HL-60 (cell line): ENCODE measurements around the gene MAN1C1.

Experiments used
- DNase-seq, 2 experiments: peaks; one replicate each; pipeline ENCODE4 v3.0.0-alpha.2; 2010 to 2020; ENCODE audit warnings: low read depth in 1 of 2, low spot score in 1 of 2
- H3K27ac ChIP-seq: fragments of 250-450 bp; sonication (Bioruptor Pico); replicated peaks from 2 replicates; pipeline ENCODE4 v1.5.1; 2020; ENCODE audit warnings: mild to moderate bottlenecking, moderate library complexity
- H3K27me3 ChIP-seq: fragments of 250-450 bp; sonication (Bioruptor Pico); 2 replicates; pipeline ENCODE4 v1.5.1; 2021; ENCODE audit warnings: mild to moderate bottlenecking, moderate library complexity; ENCODE audit not compliant: insufficient read depth, poor library complexity, severe bottlenecking
- H3K4me3 ChIP-seq: replicated peaks from 2 replicates; pipeline ENCODE4 v1.5.1; 2011; ENCODE audit warnings: mild to moderate bottlenecking, control low read depth, low read length; ENCODE audit not compliant: insufficient read depth
- CTCF ChIP-seq: IDR thresholded peaks from one replicate; pipeline ENCODE4 v1.5.1; 2011; ENCODE audit warnings: low read length, control low read depth, inconsistent platforms; ENCODE audit not compliant: insufficient read depth
- GABPA ChIP-seq: IDR thresholded peaks from 2 replicates; pipeline ENCODE4 v1.6.1; 2012; ENCODE audit warnings: low read depth
- POLR2AphosphoS5 ChIP-seq: IDR thresholded peaks from 2 replicates; pipeline ENCODE4 v1.6.1; 2012; ENCODE audit warnings: low read depth
- SPI1 ChIP-seq: IDR thresholded peaks from 2 replicates; pipeline ENCODE4 v1.6.1; 2012; ENCODE audit warnings: low read depth, mild to moderate bottlenecking, borderline replicate concordance
- TF ChIP-seq, protein P1 (sequence below): IDR thresholded peaks from 2 replicates; pipeline ENCODE4 v1.6.1; 2012; ENCODE audit warnings: low read depth; ENCODE audit not compliant: insufficient replicate concordance

The MAN1C1 gene

DNA sequence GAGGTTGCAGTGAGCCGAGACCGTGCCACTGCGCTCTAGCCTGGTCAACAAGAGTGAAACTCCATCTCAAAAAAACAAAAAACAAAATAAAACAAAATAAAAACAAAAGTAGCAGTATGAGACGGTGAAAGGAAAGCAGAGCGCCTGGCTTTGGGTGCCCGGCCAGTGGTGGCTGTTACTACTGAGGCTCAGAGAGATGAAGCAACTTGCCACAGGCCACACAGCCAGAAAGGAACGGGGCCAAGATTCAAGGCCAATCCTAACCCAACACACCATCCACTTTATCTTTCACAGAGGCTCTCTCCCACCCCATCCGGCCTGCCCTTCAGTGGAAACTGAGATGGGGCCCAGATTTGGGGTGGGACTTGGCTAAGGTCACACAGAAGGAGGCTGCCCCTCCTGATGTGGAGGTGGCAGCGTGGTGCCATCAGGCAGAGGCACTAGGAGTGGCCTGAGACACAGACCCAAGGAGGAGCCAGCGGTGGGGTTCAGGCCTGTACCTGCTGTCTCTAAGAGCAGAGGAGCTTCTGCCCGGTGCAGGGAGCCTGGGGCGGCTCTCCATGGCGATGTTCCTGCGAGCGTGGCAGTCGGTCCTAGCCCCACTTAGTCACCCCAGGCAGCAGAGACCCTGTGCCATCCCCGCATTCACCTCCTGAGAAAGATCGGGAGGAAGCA, 40.0 kb upstream of the MAN1C1 start:
- no peak for DNase-seq

DNA sequence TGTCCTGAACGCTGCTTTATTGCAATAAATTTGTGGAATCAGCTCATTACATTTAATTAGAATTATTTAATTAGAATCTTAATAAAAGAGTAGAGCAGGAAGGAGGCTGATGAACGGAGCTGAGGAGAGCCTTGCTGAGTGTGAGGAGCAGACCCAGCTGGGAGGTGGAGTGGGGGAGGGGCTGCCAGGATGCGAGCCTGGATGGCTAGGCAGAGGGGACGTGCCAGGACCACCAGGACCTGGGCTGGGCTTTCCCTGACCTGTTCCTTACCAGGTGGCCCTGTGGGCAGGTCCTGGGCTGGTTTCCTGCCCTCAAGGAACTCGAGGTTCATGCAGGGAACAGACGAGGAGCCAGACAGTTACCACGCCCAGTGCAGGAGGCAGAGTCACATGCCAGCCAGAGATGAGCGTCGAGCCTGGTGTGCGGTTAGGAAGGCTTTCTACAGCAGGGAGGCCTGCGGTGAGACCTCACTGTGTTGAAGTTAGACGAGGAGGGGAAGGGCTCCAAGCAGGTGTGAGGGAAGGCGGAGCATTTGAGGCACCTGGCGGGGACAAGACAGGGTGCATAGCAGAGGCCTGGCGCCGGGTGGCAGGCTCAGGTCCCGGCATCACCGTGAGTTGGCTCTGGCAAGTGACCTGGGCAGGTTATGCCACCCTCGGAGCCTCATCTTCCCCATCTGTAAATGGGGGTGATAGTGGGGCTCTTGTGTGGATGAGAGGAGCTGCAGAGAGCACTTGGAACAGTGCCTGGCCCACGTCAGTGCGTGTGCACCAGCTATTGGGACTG, 39.3 kb upstream of the MAN1C1 start:
- TF ChIP-seq, protein P1, sequence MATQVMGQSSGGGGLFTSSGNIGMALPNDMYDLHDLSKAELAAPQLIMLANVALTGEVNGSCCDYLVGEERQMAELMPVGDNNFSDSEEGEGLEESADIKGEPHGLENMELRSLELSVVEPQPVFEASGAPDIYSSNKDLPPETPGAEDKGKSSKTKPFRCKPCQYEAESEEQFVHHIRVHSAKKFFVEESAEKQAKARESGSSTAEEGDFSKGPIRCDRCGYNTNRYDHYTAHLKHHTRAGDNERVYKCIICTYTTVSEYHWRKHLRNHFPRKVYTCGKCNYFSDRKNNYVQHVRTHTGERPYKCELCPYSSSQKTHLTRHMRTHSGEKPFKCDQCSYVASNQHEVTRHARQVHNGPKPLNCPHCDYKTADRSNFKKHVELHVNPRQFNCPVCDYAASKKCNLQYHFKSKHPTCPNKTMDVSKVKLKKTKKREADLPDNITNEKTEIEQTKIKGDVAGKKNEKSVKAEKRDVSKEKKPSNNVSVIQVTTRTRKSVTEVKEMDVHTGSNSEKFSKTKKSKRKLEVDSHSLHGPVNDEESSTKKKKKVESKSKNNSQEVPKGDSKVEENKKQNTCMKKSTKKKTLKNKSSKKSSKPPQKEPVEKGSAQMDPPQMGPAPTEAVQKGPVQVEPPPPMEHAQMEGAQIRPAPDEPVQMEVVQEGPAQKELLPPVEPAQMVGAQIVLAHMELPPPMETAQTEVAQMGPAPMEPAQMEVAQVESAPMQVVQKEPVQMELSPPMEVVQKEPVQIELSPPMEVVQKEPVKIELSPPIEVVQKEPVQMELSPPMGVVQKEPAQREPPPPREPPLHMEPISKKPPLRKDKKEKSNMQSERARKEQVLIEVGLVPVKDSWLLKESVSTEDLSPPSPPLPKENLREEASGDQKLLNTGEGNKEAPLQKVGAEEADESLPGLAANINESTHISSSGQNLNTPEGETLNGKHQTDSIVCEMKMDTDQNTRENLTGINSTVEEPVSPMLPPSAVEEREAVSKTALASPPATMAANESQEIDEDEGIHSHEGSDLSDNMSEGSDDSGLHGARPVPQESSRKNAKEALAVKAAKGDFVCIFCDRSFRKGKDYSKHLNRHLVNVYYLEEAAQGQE: no peak
- TF ChIP-seq SPI1 (no peak), CTCF (no peak), GABPA (no peak), POLR2AphosphoS5 (no peak)
- no peak overlapping the region for H3K27ac ChIP-seq
- no peak for DNase-seq
- no peak overlapping the region for H3K4me3 ChIP-seq
- H3K27me3 ChIP-seq: no peaks in the 10 kb centered on the region

More for the DNA sequence above, 40.0 kb upstream of the MAN1C1 start:
- Histone ChIP-seq H3K27ac (no peak overlapping the region), H3K4me3 (no peak overlapping the region), H3K27me3 (no peaks in the 10 kb centered on the region)
- TF ChIP-seq POLR2AphosphoS5 (no peak), GABPA (no peak), SPI1 (no peak), CTCF (no peak)
- TF ChIP-seq, protein P1: no peak

DNA sequence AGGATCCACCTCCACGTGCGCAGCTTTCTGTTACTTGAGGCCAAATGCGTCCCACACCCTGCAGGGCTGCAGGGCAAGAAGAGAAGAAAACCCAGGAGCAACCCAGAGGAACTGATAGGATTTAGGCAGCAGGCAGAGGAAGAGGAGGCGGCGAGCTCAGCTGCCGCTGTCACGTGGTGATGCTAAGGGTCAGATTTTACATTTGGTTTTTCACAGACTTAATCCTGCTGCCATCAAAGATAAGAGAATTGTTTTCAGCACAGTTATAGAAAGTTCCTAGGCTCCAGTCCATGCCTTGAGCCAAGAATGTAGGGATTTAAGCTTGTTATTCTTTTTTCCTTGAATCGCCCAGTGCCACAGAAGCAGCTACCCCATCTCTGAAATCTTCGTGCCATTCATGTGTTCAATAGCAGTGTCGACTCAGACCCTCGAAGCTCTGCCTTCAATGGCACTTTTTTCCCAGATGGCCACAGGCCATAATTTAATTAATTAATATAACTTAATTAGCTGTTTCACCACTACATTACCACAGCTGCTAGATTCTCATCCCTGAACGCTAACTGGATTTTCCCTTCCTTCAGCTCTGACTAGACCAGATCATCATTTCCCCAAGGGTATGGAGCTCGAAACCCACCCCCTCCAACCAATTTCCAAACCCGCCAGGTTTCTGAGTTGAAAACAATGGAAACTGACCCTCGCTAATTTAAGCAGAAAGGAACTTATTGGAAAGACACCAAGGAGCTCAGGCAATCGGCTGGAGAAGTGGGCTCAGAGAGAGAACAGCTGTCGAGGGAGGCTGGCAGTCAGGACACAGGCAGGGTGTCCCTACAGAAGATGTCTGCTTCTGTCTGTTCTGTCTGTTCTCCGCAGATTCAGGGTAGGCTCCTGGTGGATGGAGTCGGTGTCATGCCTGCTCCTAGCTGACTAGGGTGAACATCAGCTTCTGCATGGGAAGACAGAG, 37.0 kb upstream of the MAN1C1 start:
- H3K27me3 ChIP-seq: no peaks in the 10 kb centered on the region
- no peak overlapping the region for H3K4me3 ChIP-seq
- H3K27ac ChIP-seq: no peak overlapping the region
- TF ChIP-seq GABPA (no peak), SPI1 (no peak), CTCF (no peak), POLR2AphosphoS5 (no peak)
- TF ChIP-seq, protein P1: no peak
- no peak for DNase-seq
